Gastrocnemius medialis (tissue), 4 donors: ENCODE data around the gene CCDC12. TPM values are rescaled to one million over a fixed set of nuclear protein-coding genes. Genes with fewer than 3 reads are reported as not detected.

Experiments
- ATAC-seq, 2 donors: fragments of 150-250 bp; one replicate each; pipeline ENCODE4 v1.9.1; 2016
- DNase-seq, 2 donors: peaks; one replicate each; pipeline ENCODE4 v3.0.0-alpha.2; 2019
- H3K27ac ChIP-seq, 4 donors: fragments of 200-600 bp; sonication (generic); 1 replicate in 1 of 4; 2 replicates in 3 of 4; pipeline ENCODE4 v1.5.1; 2016 to 2018; ENCODE audit warnings: mild to moderate bottlenecking in 2 of 4, moderate library complexity in 1 of 4
- H3K27me3 ChIP-seq, 3 donors: fragments of 200-600 bp; sonication (generic) in 2 of 3; 1 replicate in 1 of 3; 2 replicates in 2 of 3; pipeline versions ENCODE4 v1.5.1 to v1.6.0; 2016 to 2019; ENCODE audit warnings: mild to moderate bottlenecking in 1 of 3, moderate library complexity in 1 of 3
- H3K36me3 ChIP-seq, 2 donors: fragments of 200-600 bp; sonication (generic) in 1 of 2; one replicate each; pipeline ENCODE4 v1.5.1; 2017 to 2018
- H3K4me1 ChIP-seq, 2 donors: fragments of 200-600 bp; sonication (generic) in 1 of 2; one replicate each; pipeline ENCODE4 v1.5.1; 2016 to 2017; ENCODE audit warnings: mild to moderate bottlenecking in 2 of 2
- H3K4me3 ChIP-seq, 4 donors: fragments of 200-600 bp; sonication (generic) in 3 of 4; 1 replicate in 1 of 4; 2 replicates in 3 of 4; pipeline ENCODE4 v1.5.1; 2016 to 2019; ENCODE audit warnings: mild to moderate bottlenecking in 2 of 4
- H3K9me3 ChIP-seq, 3 donors: fragments of 200-600 bp; sonication (generic) in 2 of 3; 1 replicate in 1 of 3; 2 replicates in 2 of 3; pipeline ENCODE4 v1.5.1; 2016 to 2019
- POLR2A ChIP-seq, 2 donors: fragments of 450-650 bp; IDR thresholded peaks; one replicate each; pipeline ENCODE4 v1.6.1; 2017; ENCODE audit warnings: antibody characterized with exemption in 2 of 2, mild to moderate bottlenecking in 2 of 2, moderate library complexity in 2 of 2
- in situ Hi-C, 4 donors: fragments of 200-750 bp; cut with MboI; loops; one replicate each; pipeline versions ENCODE4 v1.15.0 to v1.8.0; 2017; ENCODE audit warnings: low sequenced_read_pairs in 4 of 4
- intact Hi-C: fragments of 100-400 bp; cut with DNase I; formaldehyde crosslinking; loops from one replicate; pipeline ENCODE4 v1.15.1; 2023; ENCODE audit warnings: low total_unique reads
- total RNA-seq, 4 donors: library from RNA; depleted of rRNA; stranded (reverse); fragments of >200 nt; gene quantifications; one replicate each; pipeline versions ENCODE4 v1.1.0 to v1.2.3, GENCODE V29; 2016
- TF ChIP-seq, protein P1 (sequence below), 5 experiments: fragments of 450-650 bp in 3 of 5; fragments of 200-600 bp in 2 of 5; sonication (generic) in 2 of 5; IDR thresholded peaks in 4 of 5; conservative IDR thresholded peaks in 1 of 5; 1 replicate in 4 of 5; 2 replicates in 1 of 5; pipeline ENCODE4 v1.5.1; 2016 to 2019; ENCODE audit warnings: antibody characterized with exemption in 5 of 5, mild to moderate bottlenecking in 3 of 5, moderate library complexity in 3 of 5

CCDC12 gene
- total RNA-seq, 4 donors from 2014 or later = 24.6 to 32.0 (median 29.0) TPM

GRCh38 chr3:46889381-46890110 is 87.0 kb downstream of the CCDC12 start:
- no peaks in the 10 kb centered on the region for H3K27me3 ChIP-seq
- no peaks in the 10 kb centered on the region for H3K9me3 ChIP-seq
- no peak overlapping the region for H3K27ac ChIP-seq
- in situ Hi-C loops = loop anchor here in 3 of 4 donors (5.0 to 10.0 kb wide), 2 partner anchors 175 to 182 kb away; partner anchors contain the start of gene PRSS50 (in 2 of the 3)
- ATAC-seq = no peak
- no peaks in the 10 kb centered on the region for H3K36me3 ChIP-seq
- H3K4me1 ChIP-seq = peaks cover 5 to 10% of the 10 kb centered on the region in 2 donors
- DNase-seq = no peak
- intact Hi-C loops = loop anchor here (5.0 kb wide), 1 partner anchor 42 kb away; no protein-coding TSS in a partner anchor
- no peak for TF ChIP-seq POLR2A (IDR thresholded peaks at IDR 0.05)
- TF ChIP-seq, protein P1, sequence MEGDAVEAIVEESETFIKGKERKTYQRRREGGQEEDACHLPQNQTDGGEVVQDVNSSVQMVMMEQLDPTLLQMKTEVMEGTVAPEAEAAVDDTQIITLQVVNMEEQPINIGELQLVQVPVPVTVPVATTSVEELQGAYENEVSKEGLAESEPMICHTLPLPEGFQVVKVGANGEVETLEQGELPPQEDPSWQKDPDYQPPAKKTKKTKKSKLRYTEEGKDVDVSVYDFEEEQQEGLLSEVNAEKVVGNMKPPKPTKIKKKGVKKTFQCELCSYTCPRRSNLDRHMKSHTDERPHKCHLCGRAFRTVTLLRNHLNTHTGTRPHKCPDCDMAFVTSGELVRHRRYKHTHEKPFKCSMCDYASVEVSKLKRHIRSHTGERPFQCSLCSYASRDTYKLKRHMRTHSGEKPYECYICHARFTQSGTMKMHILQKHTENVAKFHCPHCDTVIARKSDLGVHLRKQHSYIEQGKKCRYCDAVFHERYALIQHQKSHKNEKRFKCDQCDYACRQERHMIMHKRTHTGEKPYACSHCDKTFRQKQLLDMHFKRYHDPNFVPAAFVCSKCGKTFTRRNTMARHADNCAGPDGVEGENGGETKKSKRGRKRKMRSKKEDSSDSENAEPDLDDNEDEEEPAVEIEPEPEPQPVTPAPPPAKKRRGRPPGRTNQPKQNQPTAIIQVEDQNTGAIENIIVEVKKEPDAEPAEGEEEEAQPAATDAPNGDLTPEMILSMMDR (IDR thresholded peaks at IDR 0.05 in 4 of 5, conservative IDR thresholded peaks at IDR 0.05 in 1 of 5) = no peak
- H3K4me3 ChIP-seq = no peak overlapping the region

GRCh38 chr3:46888705-46889104 is 87.8 kb downstream of the CCDC12 start:
- DNase-seq (no peak), ATAC-seq (no peak)
- intact Hi-C loops = no loop called here
- Histone ChIP-seq H3K27ac (no peak overlapping the region), H3K27me3 (peaks cover 0 to 7% (median under 1%) of the 10 kb centered on the region in 3 donors), H3K36me3 (no peaks in the 10 kb centered on the region), H3K4me1 (peaks cover 5 to 10% of the 10 kb centered on the region in 2 donors), H3K4me3 (no peak overlapping the region), H3K9me3 (no peaks in the 10 kb centered on the region)
- in situ Hi-C loops = no loop called here
- TF ChIP-seq POLR2A (IDR thresholded peaks at IDR 0.05) = no peak
- TF ChIP-seq, protein P1 (IDR thresholded peaks at IDR 0.05 in 4 of 5, conservative IDR thresholded peaks at IDR 0.05 in 1 of 5) = no peak

- Histone ChIP-seq H3K27ac (no peak overlapping the region), H3K36me3 (no peaks in the 10 kb centered on the region), H3K27me3 (peaks cover 0 to 12% (median 4%) of the 10 kb centered on the region in 3 donors), H3K4me3 (no peak overlapping the region), H3K4me1 (peaks cover 5 to 9% of the 10 kb centered on the region in 2 donors), H3K9me3 (no peaks in the 10 kb centered on the region)
- ATAC-seq = no peak
- DNase-seq = no peak
- intact Hi-C loops = no loop called here
- TF ChIP-seq POLR2A (IDR thresholded peaks at IDR 0.05) = no peak
- TF ChIP-seq, protein P1 (IDR thresholded peaks at IDR 0.05 in 4 of 5, conservative IDR thresholded peaks at IDR 0.05 in 1 of 5) = no peak
- in situ Hi-C loops = no loop called here
Observed at GRCh38 chr3:46887980-46888494, 88.5 kb downstream of the CCDC12 start.

DNA sequence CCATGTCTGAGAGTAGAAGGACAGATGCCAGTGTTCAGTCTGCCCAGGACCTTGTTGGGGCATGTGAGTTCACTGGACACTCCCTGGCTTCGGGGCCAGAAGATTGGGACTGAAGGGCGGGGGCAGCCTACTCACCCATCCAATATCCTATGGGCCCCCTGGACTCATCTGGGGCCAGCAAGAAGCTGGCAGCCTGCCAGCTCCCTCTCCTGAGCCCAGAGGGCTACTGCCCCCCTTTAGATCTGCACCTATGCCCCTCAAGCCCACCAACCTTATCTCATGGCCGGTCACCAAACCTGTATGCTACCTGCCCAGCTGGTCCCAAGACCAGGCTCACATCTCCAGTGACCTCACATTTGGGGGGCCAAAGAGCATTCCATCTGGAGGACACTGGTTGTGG is 90.9 kb downstream of the CCDC12 start:
- Histone ChIP-seq H3K9me3 (no peaks in the 10 kb centered on the region), H3K4me3 (no peak overlapping the region), H3K36me3 (no peaks in the 10 kb centered on the region), H3K27ac (no peak overlapping the region), H3K27me3 (peaks cover 7 to 34% (median 19%) of the 10 kb centered on the region in 3 donors), H3K4me1 (peaks cover 5 to 17% of the 10 kb centered on the region in 2 donors)
- intact Hi-C loops (no loop called here), in situ Hi-C loops (no loop called here)
- DNase-seq (no peak), ATAC-seq (no peak)
- TF ChIP-seq POLR2A (IDR thresholded peaks at IDR 0.05) = no peak
- TF ChIP-seq, protein P1 (IDR thresholded peaks at IDR 0.05 in 4 of 5, conservative IDR thresholded peaks at IDR 0.05 in 1 of 5) = no peak
